ENCODE data around the gene CIC. TPM values are rescaled to one million over a fixed set of nuclear protein-coding genes. Genes with fewer than 3 reads are reported as not detected.
"Not testable (repeated sequence)": the region's sequence is repeated elsewhere in the genome, so short reads cannot be mapped to it uniquely, and the experiment has no call there.

The CIC gene
- total RNA-seq, 4 donors from 2014 or later, result 15.2 to 52.2 (median 41.5) TPM

DNA sequence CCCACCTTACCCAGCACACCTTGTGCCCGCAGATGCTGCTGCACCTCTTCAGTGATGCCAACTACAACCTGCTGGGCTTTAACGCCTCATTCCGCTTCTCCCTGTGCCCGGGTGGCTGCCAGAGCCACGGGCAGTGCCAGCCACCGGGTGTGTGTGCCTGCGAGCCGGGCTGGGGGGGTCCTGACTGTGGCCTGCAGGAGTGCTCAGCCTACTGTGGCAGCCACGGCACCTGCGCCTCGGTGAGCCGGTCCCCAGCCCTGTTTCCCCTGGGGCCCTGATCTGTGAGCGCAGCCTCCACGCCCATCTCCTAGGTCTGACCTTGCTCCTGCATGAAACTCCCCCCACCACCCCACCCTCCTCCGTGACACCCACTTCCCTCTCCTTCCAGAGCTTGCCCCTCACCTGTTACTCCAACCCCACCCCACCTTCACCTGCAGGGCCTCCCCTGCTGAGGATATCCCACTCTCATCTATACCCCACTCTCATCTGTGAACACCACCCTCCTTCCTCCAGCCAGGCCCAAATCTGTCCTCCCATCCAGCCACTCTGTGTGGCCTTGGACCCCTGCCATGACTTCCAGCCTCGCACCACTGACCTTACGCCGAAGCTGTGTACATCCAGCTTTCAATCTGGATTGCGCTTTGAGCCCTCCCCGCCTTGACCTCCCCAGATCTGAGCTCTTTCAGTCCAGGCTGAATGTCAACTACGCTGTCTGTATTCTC, 65.1 kb downstream of the CIC start:
- no peak for ATAC-seq
- no peaks in the 10 kb centered on the region for H3K9me3 ChIP-seq
- intact Hi-C loops (cut with DNase I; ENCODE audit: low total_unique reads) (no loop called here), in situ Hi-C loops (cut with MboI; ENCODE audit: low sequenced_read_pairs in 4 of 4) (loop anchor here in 1 of 4 donors (25.0 kb wide), 1 partner anchor 222 kb away; no protein-coding TSS in a partner anchor)
- no peak for DNase-seq
- TF ChIP-seq POLR2A (IDR thresholded peaks at IDR 0.05), result no peak
- TF ChIP-seq, protein P1, sequence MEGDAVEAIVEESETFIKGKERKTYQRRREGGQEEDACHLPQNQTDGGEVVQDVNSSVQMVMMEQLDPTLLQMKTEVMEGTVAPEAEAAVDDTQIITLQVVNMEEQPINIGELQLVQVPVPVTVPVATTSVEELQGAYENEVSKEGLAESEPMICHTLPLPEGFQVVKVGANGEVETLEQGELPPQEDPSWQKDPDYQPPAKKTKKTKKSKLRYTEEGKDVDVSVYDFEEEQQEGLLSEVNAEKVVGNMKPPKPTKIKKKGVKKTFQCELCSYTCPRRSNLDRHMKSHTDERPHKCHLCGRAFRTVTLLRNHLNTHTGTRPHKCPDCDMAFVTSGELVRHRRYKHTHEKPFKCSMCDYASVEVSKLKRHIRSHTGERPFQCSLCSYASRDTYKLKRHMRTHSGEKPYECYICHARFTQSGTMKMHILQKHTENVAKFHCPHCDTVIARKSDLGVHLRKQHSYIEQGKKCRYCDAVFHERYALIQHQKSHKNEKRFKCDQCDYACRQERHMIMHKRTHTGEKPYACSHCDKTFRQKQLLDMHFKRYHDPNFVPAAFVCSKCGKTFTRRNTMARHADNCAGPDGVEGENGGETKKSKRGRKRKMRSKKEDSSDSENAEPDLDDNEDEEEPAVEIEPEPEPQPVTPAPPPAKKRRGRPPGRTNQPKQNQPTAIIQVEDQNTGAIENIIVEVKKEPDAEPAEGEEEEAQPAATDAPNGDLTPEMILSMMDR (IDR thresholded peaks at IDR 0.05 in 4 of 5, conservative IDR thresholded peaks at IDR 0.05 in 1 of 5), result no peak
- H3K4me3 ChIP-seq, result no peak overlapping the region
- no peak overlapping the region for H3K27ac ChIP-seq
- peaks cover 3 to 4% of the 10 kb centered on the region in 2 donors for H3K4me1 ChIP-seq
- peaks cover 0 to 23% of the 10 kb centered on the region in 2 donors for H3K36me3 ChIP-seq
- no peaks in the 10 kb centered on the region for H3K27me3 ChIP-seq

DNA sequence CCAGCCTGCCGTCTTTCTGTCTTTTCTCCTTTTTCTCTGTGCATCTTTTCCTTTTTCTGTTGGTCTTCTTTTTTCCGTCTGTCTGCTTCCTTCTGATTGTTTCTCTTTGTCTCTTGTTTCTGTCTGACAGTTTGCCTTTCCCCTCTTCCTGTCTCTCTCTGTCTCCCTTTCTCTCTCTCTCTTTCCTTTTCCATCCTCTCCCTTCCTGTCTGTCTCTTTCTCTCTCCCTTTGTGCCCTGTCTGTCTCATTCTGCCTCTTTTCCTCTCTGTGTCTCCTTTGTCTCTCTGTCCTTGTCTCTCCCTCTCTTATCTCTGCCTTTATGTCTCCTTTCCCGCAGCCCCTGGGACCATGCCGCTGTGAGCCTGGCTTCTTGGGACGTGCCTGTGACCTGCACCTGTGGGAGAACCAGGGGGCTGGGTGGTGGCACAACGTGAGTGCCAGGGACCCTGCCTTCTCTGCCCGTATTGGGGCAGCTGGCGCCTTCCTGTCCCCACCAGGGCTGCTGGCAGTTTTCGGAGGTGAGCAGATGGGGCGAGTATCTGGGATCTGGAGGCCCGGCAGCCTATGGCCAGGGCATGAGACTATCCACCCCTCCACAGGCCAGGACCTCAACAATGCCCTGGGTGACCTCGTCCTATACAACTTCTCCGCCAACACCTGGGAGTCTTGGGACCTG, 65.8 kb downstream of the CIC start:
- no peaks in the 10 kb centered on the region for H3K9me3 ChIP-seq
- no peak overlapping the region for H3K4me3 ChIP-seq
- H3K27me3 ChIP-seq, result no peaks in the 10 kb centered on the region
- intact Hi-C loops (cut with DNase I; ENCODE audit: low total_unique reads) (no loop called here), in situ Hi-C loops (cut with MboI; ENCODE audit: low sequenced_read_pairs in 4 of 4) (loop anchor here in 1 of 4 donors (25.0 kb wide), 1 partner anchor 223 kb away; no protein-coding TSS in a partner anchor)
- TF ChIP-seq, protein P1 (IDR thresholded peaks at IDR 0.05 in 4 of 5, conservative IDR thresholded peaks at IDR 0.05 in 1 of 5), result no peak
- TF ChIP-seq POLR2A (IDR thresholded peaks at IDR 0.05), result no peak
- peaks cover 3 to 4% of the 10 kb centered on the region in 2 donors for H3K4me1 ChIP-seq
- DNase-seq, result no peak
- no peak overlapping the region for H3K27ac ChIP-seq
- peaks cover 0 to 23% of the 10 kb centered on the region in 2 donors for H3K36me3 ChIP-seq
- no peak for ATAC-seq

DNA sequence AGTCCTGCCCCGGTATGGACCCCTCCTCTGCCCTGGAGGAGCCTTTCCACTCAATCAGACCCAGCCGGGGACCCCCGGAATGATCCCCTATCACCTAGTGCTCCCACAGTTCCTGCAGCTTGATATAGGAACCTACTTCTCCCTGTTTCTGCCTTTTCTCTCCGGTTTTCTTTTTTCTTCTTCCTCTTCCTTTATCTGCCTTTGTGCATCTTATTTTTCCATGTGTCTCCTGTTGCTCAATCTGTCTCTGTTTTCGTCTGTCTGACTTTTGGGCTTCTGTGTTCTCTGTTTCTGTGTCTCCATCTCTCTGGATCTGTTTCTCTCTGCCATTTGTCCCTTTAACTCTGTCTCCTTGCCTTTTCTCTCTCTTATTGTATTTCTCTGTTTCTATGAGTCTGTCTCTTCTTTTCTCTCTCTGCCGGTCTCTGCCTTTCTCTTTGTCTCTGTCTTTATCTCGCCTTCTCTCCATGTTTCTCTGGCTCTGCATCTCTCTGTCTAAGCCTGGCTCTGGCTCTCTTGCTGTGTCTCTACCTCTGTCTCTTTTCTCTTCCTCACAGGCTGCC, 66.4 kb downstream of the CIC start:
- ATAC-seq (no peak), DNase-seq (no peak)
- H3K27me3 ChIP-seq, result no peaks in the 10 kb centered on the region
- no peak for TF ChIP-seq POLR2A (IDR thresholded peaks at IDR 0.05)
- TF ChIP-seq, protein P1 (IDR thresholded peaks at IDR 0.05 in 4 of 5, conservative IDR thresholded peaks at IDR 0.05 in 1 of 5), result no peak
- no peak overlapping the region for H3K27ac ChIP-seq
- intact Hi-C loops (cut with DNase I; ENCODE audit: low total_unique reads) (no loop called here), in situ Hi-C loops (cut with MboI; ENCODE audit: low sequenced_read_pairs in 4 of 4) (loop anchor here in 1 of 4 donors (25.0 kb wide), 1 partner anchor 223 kb away; no protein-coding TSS in a partner anchor)
- H3K4me1 ChIP-seq, result peaks cover 3 to 4% of the 10 kb centered on the region in 2 donors
- H3K4me3 ChIP-seq, result no peak overlapping the region
- peaks cover 0 to 23% of the 10 kb centered on the region in 2 donors for H3K36me3 ChIP-seq
- H3K9me3 ChIP-seq, result no peaks in the 10 kb centered on the region

DNA sequence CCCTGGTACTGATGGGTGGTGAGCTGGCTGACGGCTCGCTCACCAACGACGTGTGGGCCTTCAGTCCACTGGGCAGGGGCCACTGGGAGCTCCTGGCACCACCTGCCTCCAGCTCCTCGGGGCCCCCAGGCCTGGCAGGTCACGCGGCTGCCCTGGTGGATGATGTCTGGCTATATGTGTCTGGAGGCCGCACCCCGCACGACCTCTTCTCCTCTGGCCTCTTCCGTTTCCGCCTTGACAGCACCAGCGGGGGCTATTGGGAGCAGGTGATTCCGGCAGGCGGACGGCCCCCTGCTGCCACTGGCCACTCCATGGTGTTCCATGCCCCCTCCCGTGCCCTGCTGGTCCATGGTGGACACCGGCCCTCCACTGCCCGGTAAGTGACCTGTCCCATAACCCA, 66.9 kb downstream of the CIC start:
- Histone ChIP-seq H3K9me3 (no peaks in the 10 kb centered on the region), H3K4me3 (no peak overlapping the region), H3K27ac (no peak overlapping the region), H3K36me3 (peaks cover 0 to 23% of the 10 kb centered on the region in 2 donors), H3K27me3 (no peaks in the 10 kb centered on the region), H3K4me1 (peaks cover 3 to 4% of the 10 kb centered on the region in 2 donors)
- intact Hi-C loops (cut with DNase I; ENCODE audit: low total_unique reads) (no loop called here), in situ Hi-C loops (cut with MboI; ENCODE audit: low sequenced_read_pairs in 4 of 4) (loop anchor here in 1 of 4 donors (25.0 kb wide), 1 partner anchor 224 kb away; no protein-coding TSS in a partner anchor)
- ATAC-seq (no peak), DNase-seq (no peak)
- no peak for TF ChIP-seq POLR2A (IDR thresholded peaks at IDR 0.05)
- TF ChIP-seq, protein P1 (IDR thresholded peaks at IDR 0.05 in 4 of 5, conservative IDR thresholded peaks at IDR 0.05 in 1 of 5), result no peak

DNA sequence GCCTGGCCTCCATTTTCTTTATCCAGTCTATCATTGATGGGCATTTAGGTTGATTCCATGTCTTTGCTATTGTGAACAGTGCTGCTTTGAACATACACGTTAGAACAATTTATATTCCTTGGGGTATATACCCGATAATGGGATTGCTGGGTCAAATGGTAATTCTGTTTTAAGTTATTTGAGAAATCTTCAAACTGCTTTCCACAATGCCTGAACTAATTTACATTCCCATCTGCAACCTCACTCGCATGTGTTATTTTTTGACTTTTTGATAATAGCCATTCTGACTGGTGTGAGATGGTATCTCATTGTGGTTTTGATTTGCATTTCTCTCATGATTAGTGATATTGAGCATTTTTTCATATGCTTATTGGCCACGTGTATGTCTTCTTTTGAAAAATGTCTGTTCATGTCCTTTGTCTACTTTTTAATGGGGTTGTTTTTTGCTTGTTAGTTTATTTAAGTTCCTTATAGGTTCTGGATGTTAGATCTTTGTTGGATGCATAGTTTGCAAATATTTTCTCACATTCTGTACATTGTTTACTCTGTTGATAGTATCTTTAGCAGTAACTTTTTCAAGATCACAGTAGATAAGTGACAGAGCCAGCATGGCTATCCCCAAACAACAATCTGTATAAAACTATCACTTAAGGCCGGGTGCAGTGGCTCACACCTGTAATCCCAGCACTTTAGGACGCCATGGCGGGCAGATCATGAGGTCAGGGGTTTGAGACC, 70.2 kb downstream of the CIC start:
- in situ Hi-C loops (cut with MboI; ENCODE audit: low sequenced_read_pairs in 4 of 4), result loop anchor here in 1 of 4 donors (25.0 kb wide), 1 partner anchor 227 kb away; no protein-coding TSS in a partner anchor
- H3K9me3 ChIP-seq; DNase-seq; H3K27me3 ChIP-seq; ATAC-seq; H3K4me1 ChIP-seq; intact Hi-C loops (cut with DNase I; ENCODE audit: low total_unique reads); H3K4me3 ChIP-seq; H3K27ac ChIP-seq: not testable (repeated sequence)
- H3K36me3 ChIP-seq, result peaks cover 0 to 36% of the 10 kb centered on the region in 2 donors

DNA sequence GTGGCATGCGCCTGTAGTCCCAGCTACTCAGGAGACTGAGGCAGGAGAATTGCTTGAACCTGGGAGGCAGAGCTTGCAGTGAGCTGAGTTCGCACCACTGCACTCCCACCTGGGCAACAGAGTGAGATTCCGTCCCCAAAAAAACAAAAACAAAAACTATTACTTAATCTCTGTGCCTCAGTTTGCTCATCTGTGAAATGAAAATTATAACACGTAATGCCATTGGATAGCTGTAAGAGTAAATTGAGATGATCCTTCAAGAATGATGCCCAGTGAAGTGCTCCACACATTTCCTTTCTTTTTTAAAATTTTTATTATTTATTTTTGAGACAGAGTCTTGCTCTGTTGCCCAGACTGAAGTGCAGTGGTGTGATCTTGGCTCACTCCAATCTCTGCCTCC, 70.9 kb downstream of the CIC start:
- intact Hi-C loops (cut with DNase I; ENCODE audit: low total_unique reads); ATAC-seq: not testable (repeated sequence)
- H3K36me3 ChIP-seq, result peaks cover 0 to 40% of the 10 kb centered on the region in 2 donors

More for the DNA sequence above, 70.9 kb downstream of the CIC start:
- H3K4me1 ChIP-seq, H3K27me3 ChIP-seq, DNase-seq, H3K27ac ChIP-seq, H3K4me3 ChIP-seq, H3K9me3 ChIP-seq: not testable (repeated sequence)
- in situ Hi-C loops (cut with MboI; ENCODE audit: low sequenced_read_pairs in 4 of 4), result loop anchor here in 1 of 4 donors (25.0 kb wide), 1 partner anchor 228 kb away; no protein-coding TSS in a partner anchor
